Smooth muscle cell (in vitro differentiated cells): ENCODE data around the gene HMCN2. TPM values are rescaled to one million over a fixed set of nuclear protein-coding genes. Genes with fewer than 3 reads are reported as not detected.
A peak's percentile ranks its signal among the peaks of the same experiment; 100 is the strongest.

ENCODE experiments used
- DNase-seq: peaks from one replicate; lab custom pipeline; 2025; ENCODE audit not compliant: unreplicated experiment; lab: John Stamatoyannopoulos, UW
- H2AFZ ChIP-seq: fragments of 200-600 bp; sonication (generic); 2 replicates; pipeline ENCODE4 v1.6.0; 2016; ENCODE audit warnings: antibody characterized with exemption, low read depth, mild to moderate bottlenecking
- H3F3A ChIP-seq: fragments of 200-600 bp; sonication (generic); 2 replicates; pipeline ENCODE4 v1.6.0; 2017; ENCODE audit warnings: antibody characterized with exemption, low read depth
- H3K27ac ChIP-seq: fragments of 200-600 bp; sonication (generic); 2 replicates; pipeline ENCODE4 v1.5.1; 2016; ENCODE audit warnings: low read depth, mild to moderate bottlenecking
- H3K27me3 ChIP-seq: fragments of 200-600 bp; sonication (generic); 2 replicates; pipeline ENCODE4 v1.6.1; 2016; ENCODE audit warnings: low read depth, mild to moderate bottlenecking
- H3K36me3 ChIP-seq: fragments of 200-600 bp; sonication (generic); 2 replicates; pipeline ENCODE4 v1.5.1; 2016; ENCODE audit warnings: low read depth
- H3K4me1 ChIP-seq: fragments of 200-600 bp; sonication (generic); 2 replicates; pipeline ENCODE4 v1.5.1; 2016; ENCODE audit warnings: low read depth
- H3K4me2 ChIP-seq: fragments of 200-600 bp; sonication (generic); 2 replicates; pipeline ENCODE4 v1.6.0; 2016; ENCODE audit warnings: mild to moderate bottlenecking
- H3K4me3 ChIP-seq: fragments of 200-600 bp; sonication (generic); 2 replicates; pipeline ENCODE4 v1.5.1; 2016; ENCODE audit warnings: mild to moderate bottlenecking
- H3K79me2 ChIP-seq: fragments of 200-600 bp; sonication (generic); 2 replicates; pipeline ENCODE4 v1.6.0; 2016; ENCODE audit warnings: low read depth, mild to moderate bottlenecking
- H3K9ac ChIP-seq: fragments of 200-600 bp; sonication (generic); 2 replicates; pipeline ENCODE4 v1.6.0; 2016; ENCODE audit warnings: low read depth
- H3K9me3 ChIP-seq: fragments of 200-600 bp; sonication (generic); replicated peaks from 2 replicates; pipeline ENCODE4 v1.5.1; 2016; ENCODE audit warnings: low read depth
- H4K20me1 ChIP-seq: fragments of 200-600 bp; sonication (generic); 2 replicates; pipeline ENCODE4 v1.6.0; 2016; ENCODE audit warnings: low read depth
- WGBS: methylation state at CpG from one replicate; pipeline ENCODE4 v1.1.7; 2016; ENCODE audit warnings: low lambda C conversion rate; 5-methylcytosine and 5-hydroxymethylcytosine counted together
- polyA plus RNA-seq: library from polyadenylated mRNA; unstranded; fragments of >200 nt; fragmentation: Nextera tagmentation; extraction: Ambion mirVana; gene quantifications from 2 replicates; pipeline ENCODE4 v1.2.1, GENCODE V29; 2016
- total RNA-seq: library from RNA; depleted of rRNA; stranded (reverse); fragments of >200 nt; gene quantifications from 2 replicates; pipeline ENCODE4 v1.2.3, GENCODE V29; 2014
- TF ChIP-seq, protein P1 (sequence below): fragments of 200-600 bp; sonication (generic); IDR thresholded peaks from 2 replicates; pipeline ENCODE4 v1.5.1; 2017; ENCODE audit warnings: borderline replicate concordance, mild to moderate bottlenecking, antibody characterized with exemption; ENCODE audit not compliant: insufficient read depth, poor library complexity, severe bottlenecking

The HMCN2 gene
- total and polyA plus RNA-seq, 2 experiments from 2014 or later, result under 0.01 TPM; not detected in 1

DNA sequence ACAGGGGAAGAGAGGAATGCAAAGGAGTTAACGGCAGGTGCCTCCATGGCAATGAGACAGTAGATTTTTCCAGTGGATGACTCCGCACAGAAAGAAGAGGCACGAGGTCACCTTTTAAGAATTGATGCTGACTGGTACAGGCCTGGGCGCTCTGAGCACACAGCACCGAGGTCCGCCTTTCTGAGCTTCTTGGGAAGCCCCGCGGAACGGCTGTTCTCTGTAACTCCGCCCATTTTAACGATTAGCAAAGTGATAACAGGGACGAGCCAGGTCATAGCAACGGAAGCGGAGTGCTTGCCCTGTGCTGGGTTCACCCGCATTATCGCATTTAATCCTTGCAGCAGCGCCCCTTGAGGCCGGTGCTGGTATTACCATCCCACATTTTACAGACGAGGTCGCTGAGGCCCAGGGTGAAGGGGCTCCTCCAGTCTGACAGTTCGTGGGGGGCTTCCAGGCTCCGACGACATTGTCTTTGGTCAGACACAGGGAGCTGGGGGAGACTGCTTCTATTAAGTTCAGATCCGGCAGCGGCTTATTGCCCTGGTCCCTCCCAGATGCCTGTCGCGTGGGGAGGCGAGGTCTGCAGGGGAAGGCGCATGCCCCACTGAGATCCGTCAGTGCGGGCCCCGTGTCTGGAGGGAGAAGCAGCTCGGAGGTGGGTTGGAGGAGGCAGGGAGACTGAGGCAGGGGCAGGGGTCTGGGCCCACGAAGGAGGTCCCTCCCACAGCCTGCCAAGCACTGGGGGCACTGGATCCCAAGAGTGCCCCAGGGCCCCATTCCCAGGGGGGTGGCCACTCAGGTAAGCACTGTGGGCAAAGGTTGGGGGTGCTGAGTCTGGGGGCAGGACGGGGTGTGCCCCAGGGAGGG, 22.3 kb upstream of the HMCN2 start:
- TF ChIP-seq, protein P1, sequence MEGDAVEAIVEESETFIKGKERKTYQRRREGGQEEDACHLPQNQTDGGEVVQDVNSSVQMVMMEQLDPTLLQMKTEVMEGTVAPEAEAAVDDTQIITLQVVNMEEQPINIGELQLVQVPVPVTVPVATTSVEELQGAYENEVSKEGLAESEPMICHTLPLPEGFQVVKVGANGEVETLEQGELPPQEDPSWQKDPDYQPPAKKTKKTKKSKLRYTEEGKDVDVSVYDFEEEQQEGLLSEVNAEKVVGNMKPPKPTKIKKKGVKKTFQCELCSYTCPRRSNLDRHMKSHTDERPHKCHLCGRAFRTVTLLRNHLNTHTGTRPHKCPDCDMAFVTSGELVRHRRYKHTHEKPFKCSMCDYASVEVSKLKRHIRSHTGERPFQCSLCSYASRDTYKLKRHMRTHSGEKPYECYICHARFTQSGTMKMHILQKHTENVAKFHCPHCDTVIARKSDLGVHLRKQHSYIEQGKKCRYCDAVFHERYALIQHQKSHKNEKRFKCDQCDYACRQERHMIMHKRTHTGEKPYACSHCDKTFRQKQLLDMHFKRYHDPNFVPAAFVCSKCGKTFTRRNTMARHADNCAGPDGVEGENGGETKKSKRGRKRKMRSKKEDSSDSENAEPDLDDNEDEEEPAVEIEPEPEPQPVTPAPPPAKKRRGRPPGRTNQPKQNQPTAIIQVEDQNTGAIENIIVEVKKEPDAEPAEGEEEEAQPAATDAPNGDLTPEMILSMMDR, result peak; percentile 92
- Histone ChIP-seq H3K4me2 (peak overlapping the region; percentile 82), H3K4me1 (peaks cover 3% of the 10 kb centered on the region), H2AFZ (no peak overlapping the region), H3K27ac (no peak overlapping the region), H3K9ac (no peak overlapping the region), H3K9me3 (no peaks in the 10 kb centered on the region), H3K36me3 (no peaks in the 10 kb centered on the region), H4K20me1 (no peaks in the 10 kb centered on the region), H3F3A (no peaks in the 10 kb centered on the region), H3K27me3 (no peaks in the 10 kb centered on the region), H3K4me3 (peak overlapping the region; percentile 30), H3K79me2 (no peaks in the 10 kb centered on the region)
- peak; percentile 38 for DNase-seq
- 28% methylated on average over 35 of the region's 35 CpGs for WGBS

GRCh38 chr9:130243882-130244170, 21.7 kb upstream of the HMCN2 start:
- no peaks in the 10 kb centered on the region for H3F3A ChIP-seq
- TF ChIP-seq, protein P1, result no peak
- no peak overlapping the region for H3K27ac ChIP-seq
- H3K9me3 ChIP-seq, result no peaks in the 10 kb centered on the region
- H3K9ac ChIP-seq, result no peak overlapping the region
- H3K4me1 ChIP-seq, result peaks cover 3% of the 10 kb centered on the region
- H3K79me2 ChIP-seq, result no peaks in the 10 kb centered on the region
- no peak overlapping the region for H3K4me2 ChIP-seq
- DNase-seq, result no peak
- H4K20me1 ChIP-seq, result no peaks in the 10 kb centered on the region
- H2AFZ ChIP-seq, result no peak overlapping the region
- no peaks in the 10 kb centered on the region for H3K27me3 ChIP-seq
- no peaks in the 10 kb centered on the region for H3K36me3 ChIP-seq
- no peak overlapping the region for H3K4me3 ChIP-seq
- WGBS, result 93% methylated on average over 7 of the region's 7 CpGs

DNA sequence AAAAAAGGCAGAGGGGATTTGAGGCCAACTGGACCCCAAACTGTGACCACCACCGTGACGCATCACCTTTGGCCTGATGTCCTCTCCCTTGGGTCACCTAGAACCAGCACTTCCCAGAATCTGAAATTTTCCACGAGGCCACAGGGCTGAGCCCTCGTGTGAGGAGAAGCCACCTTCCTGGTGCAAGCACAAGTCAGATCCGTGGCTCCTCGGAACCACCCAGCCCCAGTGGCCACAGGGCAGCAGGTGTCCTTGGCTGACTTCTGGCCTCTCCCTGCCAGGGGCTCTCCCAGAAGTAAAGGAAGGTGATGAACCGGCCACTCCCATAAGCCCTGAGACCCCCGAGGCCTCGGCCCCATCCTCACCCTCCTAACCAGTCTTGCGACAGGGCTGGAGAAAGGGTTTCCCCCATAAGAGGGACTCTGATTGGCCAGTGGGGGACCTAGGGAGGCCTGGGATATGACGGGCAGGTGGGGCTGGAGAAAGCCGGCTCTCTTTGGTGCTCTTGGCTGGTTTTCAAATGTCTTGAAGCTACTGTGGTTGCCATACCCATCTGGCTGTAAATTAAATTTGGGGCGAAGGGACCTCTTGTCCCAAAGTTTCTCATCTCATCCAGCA, 20.9 kb upstream of the HMCN2 start:
- Histone ChIP-seq H3K27ac (no peak overlapping the region), H3K4me2 (no peak overlapping the region), H2AFZ (no peak overlapping the region), H3F3A (no peaks in the 10 kb centered on the region), H3K27me3 (peaks cover 6% of the 10 kb centered on the region), H3K9me3 (no peaks in the 10 kb centered on the region), H3K79me2 (no peaks in the 10 kb centered on the region), H4K20me1 (no peaks in the 10 kb centered on the region), H3K4me3 (no peak overlapping the region), H3K36me3 (no peaks in the 10 kb centered on the region), H3K4me1 (peaks cover 3% of the 10 kb centered on the region), H3K9ac (no peak overlapping the region)
- TF ChIP-seq, protein P1, result no peak
- DNase-seq, result no peak
- 94% methylated on average over 13 of the region's 13 CpGs for WGBS
